Natural killer cell (primary cell): ENCODE measurements around the gene KAT8. TPM values are rescaled to one million over a fixed set of nuclear protein-coding genes. Genes with fewer than 3 reads are reported as not detected.

Experiments
- ATAC-seq, 3 donors: fragments of 150-1000 bp in 2 of 3; fragments of 200-7000 bp in 1 of 3; cut with Tn5 transposase; 1 replicate in 1 of 3; 2 replicates in 2 of 3; pipeline ENCODE4 v1.10.0; 2021; ENCODE audit warnings: mild to moderate bottlenecking in 2 of 3, moderate library complexity in 2 of 3
- DNase-seq, 2 donors: peaks; one replicate each; pipeline versions ENCODE4 v3.0.0 to v3.0.0-alpha.2; 2013 to 2021; ENCODE audit warnings: mixed read lengths in 1 of 2
- H3K27ac ChIP-seq: one replicate; pipeline ENCODE4 v1.5.1; 2013; ENCODE audit warnings: mild to moderate bottlenecking, low read length
- H3K27me3 ChIP-seq: one replicate; pipeline ENCODE4 v1.6.1; 2013; ENCODE audit warnings: low read length; ENCODE audit not compliant: control insufficient read depth, insufficient read depth
- H3K36me3 ChIP-seq: one replicate; pipeline ENCODE4 v1.6.1; 2013; ENCODE audit warnings: low read length; ENCODE audit not compliant: control insufficient read depth, insufficient read depth
- H3K4me1 ChIP-seq: one replicate; pipeline ENCODE4 v1.6.1; 2013; ENCODE audit warnings: low read length; ENCODE audit not compliant: control insufficient read depth, insufficient read depth
- H3K4me3 ChIP-seq: one replicate; pipeline ENCODE4 v1.5.1; 2013; ENCODE audit warnings: low read length
- H3K9me3 ChIP-seq: one replicate; pipeline ENCODE4 v1.6.1; 2013; ENCODE audit warnings: low read length; ENCODE audit not compliant: control insufficient read depth, insufficient read depth
- H3K27ac Mint-ChIP-seq, 2 donors: one replicate each; pipeline ENCODE4 v1.8.0; 2022; ENCODE audit warnings: mild to moderate bottlenecking in 2 of 2, mixed read lengths in 2 of 2, moderate library complexity in 1 of 2
- H3K27me3 Mint-ChIP-seq, 2 donors: one replicate each; pipeline ENCODE4 v1.8.0; 2022; ENCODE audit warnings: low read depth in 2 of 2, mixed read lengths in 2 of 2
- H3K36me3 Mint-ChIP-seq: one replicate; pipeline ENCODE4 v1.8.0; 2022; ENCODE audit warnings: mixed read lengths
- H3K4me1 Mint-ChIP-seq, 2 donors: one replicate each; pipeline ENCODE4 v1.8.0; 2022; ENCODE audit warnings: mixed read lengths in 2 of 2
- H3K4me3 Mint-ChIP-seq: one replicate; pipeline ENCODE4 v1.8.0; 2022; ENCODE audit warnings: mild to moderate bottlenecking, moderate library complexity, mixed read lengths
- H3K9me3 Mint-ChIP-seq, 2 donors: one replicate each; pipeline ENCODE4 v1.8.0; 2022; ENCODE audit warnings: mixed read lengths in 2 of 2
- WGBS: methylation state at CpG from one replicate; pipeline ENCODE4 v1.1.7; 2013; ENCODE audit warnings: missing lambda C conversion rate; ENCODE audit not compliant: insufficient coverage; 5-methylcytosine and 5-hydroxymethylcytosine counted together
- intact Hi-C: fragments of 100-400 bp; cut with micrococcal nuclease; formaldehyde crosslinking; loops from one replicate; pipeline ENCODE4 v1.14.2; 2022
- total RNA-seq, 4 donors: library from RNA; stranded (reverse); fragments of 120-200 nt in 1 of 4; gene quantifications; one replicate each; pipeline versions ENCODE4 v1.2.3 to v1.2.4, GENCODE V29; 2013 to 2022
- TF ChIP-seq, protein P1 (sequence below): fragments of 200-600 bp; IDR thresholded peaks from one replicate; pipeline ENCODE4 v1.8.0; 2022; ENCODE audit warnings: antibody characterized with exemption

KAT8 gene
- total RNA-seq, 3 donors from 2014 or later (not counting 1 experiment from before 2014, with no cell fraction given) = 90.6 to 101 (median 93.4) TPM

DNA sequence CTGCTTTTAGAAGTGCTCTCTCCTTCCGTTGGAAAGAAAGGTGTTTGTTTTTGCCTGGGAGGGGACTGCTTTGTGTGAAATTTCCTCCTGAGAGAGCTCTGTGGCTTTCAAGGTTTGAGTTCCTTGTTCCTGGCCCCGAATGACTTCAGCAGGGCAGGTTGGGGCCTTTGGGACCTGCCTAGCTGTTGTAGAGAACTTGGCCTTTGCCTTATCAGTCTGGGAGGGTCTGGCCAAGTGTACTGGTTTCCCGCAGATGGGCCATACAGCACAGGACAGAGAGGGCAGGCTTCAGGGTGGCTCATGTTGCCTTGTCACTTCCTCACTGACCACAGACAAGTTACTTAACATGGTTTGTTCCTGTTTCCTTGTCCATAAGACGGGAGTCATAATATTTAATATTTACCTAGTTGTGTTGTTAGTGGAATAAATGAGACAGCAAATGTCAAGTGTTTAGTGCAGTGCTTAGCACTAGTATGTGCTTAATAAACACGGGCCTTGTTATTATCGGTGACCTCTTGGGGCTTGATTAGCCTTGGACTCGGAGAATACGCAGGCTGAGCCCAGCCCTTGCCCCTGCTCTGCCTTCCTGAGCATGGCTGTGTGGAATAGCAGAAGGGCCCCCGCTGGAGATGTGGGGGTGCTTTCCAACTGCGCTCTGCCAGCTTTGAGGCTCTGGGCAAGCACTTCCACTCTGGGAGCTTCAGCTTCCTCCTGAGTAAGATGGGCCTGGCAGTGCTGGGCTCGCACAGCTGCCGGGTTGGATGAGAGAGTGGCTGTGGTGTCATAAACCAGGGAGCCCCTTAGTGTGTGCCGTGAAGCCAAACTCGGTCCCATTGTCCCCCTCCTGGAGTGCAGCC, 11.5 kb downstream of the KAT8 start:
- Histone ChIP-seq H3K27ac (peak overlapping the region; percentile 74), H3K9me3 (no peaks in the 10 kb centered on the region), H3K36me3 (peaks cover 51% of the 10 kb centered on the region), H3K27me3 (no peaks in the 10 kb centered on the region), H3K4me3 (no peak overlapping the region), H3K4me1 (peaks cover 41% of the 10 kb centered on the region)
- DNase-seq = no peak
- TF ChIP-seq, protein P1, sequence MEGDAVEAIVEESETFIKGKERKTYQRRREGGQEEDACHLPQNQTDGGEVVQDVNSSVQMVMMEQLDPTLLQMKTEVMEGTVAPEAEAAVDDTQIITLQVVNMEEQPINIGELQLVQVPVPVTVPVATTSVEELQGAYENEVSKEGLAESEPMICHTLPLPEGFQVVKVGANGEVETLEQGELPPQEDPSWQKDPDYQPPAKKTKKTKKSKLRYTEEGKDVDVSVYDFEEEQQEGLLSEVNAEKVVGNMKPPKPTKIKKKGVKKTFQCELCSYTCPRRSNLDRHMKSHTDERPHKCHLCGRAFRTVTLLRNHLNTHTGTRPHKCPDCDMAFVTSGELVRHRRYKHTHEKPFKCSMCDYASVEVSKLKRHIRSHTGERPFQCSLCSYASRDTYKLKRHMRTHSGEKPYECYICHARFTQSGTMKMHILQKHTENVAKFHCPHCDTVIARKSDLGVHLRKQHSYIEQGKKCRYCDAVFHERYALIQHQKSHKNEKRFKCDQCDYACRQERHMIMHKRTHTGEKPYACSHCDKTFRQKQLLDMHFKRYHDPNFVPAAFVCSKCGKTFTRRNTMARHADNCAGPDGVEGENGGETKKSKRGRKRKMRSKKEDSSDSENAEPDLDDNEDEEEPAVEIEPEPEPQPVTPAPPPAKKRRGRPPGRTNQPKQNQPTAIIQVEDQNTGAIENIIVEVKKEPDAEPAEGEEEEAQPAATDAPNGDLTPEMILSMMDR = no peak
- Mint-ChIP-seq H3K36me3 (no peaks in the 10 kb centered on the region), H3K4me3 (no peak overlapping the region), H3K9me3 (no peaks in the 10 kb centered on the region), H3K4me1 (peaks cover 0 to 8% of the 10 kb centered on the region in 2 donors), H3K27ac (peak overlapping the region; percentile 31 to 64), H3K27me3 (no peaks in the 10 kb centered on the region)
- WGBS = 48% methylated on average over 14 of the region's 14 CpGs
- peak; percentile 64 to 94 (median 66) for ATAC-seq
- intact Hi-C loops = no loop called here

DNA sequence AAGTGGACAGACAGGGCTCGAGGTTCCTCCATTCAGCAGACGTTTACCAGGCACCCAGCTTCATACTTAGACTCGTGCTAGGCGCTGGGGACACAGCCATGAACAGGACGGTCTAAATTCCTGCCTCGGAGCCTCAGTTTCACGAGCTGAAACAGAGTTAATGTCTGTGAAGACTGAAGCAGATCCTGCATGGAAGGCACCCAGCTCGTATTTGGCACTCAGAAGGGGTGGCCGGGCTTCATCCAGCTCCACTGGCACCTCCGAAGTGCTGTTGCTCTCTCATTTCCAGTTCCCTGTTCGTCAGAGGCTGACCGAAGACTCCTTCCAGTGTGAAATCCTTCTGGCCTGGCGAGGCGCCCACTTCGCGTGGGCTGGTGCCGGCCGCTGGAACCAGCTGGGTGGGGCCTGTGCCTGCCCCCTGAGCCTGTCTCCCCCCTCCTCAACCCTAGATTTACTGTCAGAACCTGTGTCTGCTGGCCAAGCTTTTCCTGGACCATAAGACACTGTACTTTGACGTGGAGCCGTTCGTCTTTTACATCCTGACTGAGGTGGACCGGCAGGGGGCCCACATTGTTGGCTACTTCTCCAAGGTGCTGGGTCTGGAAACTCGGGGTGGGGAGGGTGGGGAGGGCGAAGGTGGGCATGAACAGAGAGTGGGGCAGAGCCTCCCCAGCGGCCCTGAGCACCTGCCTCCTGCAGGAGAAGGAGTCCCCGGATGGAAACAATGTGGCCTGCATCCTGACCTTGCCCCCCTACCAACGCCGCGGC, 12.3 kb downstream of the KAT8 start:
- Mint-ChIP-seq H3K4me1 (peaks cover 0 to 8% of the 10 kb centered on the region in 2 donors), H3K9me3 (no peaks in the 10 kb centered on the region), H3K27ac (no peak overlapping the region), H3K4me3 (no peak overlapping the region), H3K36me3 (no peaks in the 10 kb centered on the region), H3K27me3 (no peaks in the 10 kb centered on the region)
- no peak overlapping the region for H3K4me3 ChIP-seq
- ATAC-seq = no peak
- peaks cover 46% of the 10 kb centered on the region for H3K4me1 ChIP-seq
- peaks cover 48% of the 10 kb centered on the region for H3K36me3 ChIP-seq
- H3K27ac ChIP-seq = peak overlapping the region; percentile 74
- H3K9me3 ChIP-seq = no peaks in the 10 kb centered on the region
- TF ChIP-seq, protein P1 = no peak
- intact Hi-C loops = no loop called here
- H3K27me3 ChIP-seq = no peaks in the 10 kb centered on the region
- DNase-seq = no peak
- 66% methylated on average over 29 of the region's 29 CpGs for WGBS

DNA sequence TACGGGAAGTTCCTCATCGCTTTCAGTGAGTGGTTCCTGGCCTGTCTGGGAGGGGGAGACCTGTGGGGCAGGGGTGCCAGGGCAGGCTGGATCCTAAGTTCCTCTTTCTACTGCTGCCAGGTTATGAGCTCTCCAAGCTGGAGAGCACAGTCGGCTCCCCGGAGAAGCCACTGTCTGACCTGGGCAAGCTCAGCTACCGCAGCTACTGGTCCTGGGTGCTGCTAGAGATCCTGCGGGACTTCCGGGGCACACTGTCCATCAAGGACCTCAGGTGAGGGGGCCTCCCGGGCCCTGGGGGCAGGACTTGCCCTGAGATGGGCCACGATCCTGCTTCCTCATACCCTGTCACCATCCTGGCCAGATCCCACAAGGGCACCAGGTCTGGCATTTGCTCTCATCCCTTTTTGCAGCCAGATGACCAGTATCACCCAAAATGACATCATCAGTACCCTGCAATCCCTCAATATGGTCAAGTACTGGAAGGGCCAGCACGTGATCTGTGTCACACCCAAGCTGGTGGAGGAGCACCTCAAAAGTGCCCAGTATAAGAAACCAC, 12.9 kb downstream of the KAT8 start:
- Mint-ChIP-seq H3K4me3 (no peak overlapping the region), H3K27ac (no peak overlapping the region), H3K36me3 (no peaks in the 10 kb centered on the region), H3K4me1 (peaks cover 0 to 8% of the 10 kb centered on the region in 2 donors), H3K27me3 (no peaks in the 10 kb centered on the region), H3K9me3 (no peaks in the 10 kb centered on the region)
- intact Hi-C loops = no loop called here
- no peaks in the 10 kb centered on the region for H3K27me3 ChIP-seq
- H3K4me3 ChIP-seq = no peak overlapping the region
- TF ChIP-seq, protein P1 = no peak
- peaks cover 46% of the 10 kb centered on the region for H3K4me1 ChIP-seq
- WGBS = 85% methylated on average over 9 of the region's 10 CpGs
- H3K9me3 ChIP-seq = no peaks in the 10 kb centered on the region
- DNase-seq = no peak
- ATAC-seq = no peak
- H3K27ac ChIP-seq = peak overlapping the region; percentile 14
- peaks cover 48% of the 10 kb centered on the region for H3K36me3 ChIP-seq
